Naive B cell (primary cell): ENCODE results near the gene OR13J1. TPM values are rescaled to one million over a fixed set of nuclear protein-coding genes. Genes with fewer than 3 reads are reported as not detected.
"Not testable (repeated sequence)": the region's sequence is repeated elsewhere in the genome, so short reads cannot be mapped to it uniquely, and the experiment has no call there.

Experiments
- ATAC-seq, 2 donors: fragments of 150-1000 bp; cut with Tn5 transposase; 2 replicates each; pipeline ENCODE4 v1.10.0; 2021; ENCODE audit warnings: low read depth in 2 of 2, mild to moderate bottlenecking in 2 of 2, moderate library complexity in 2 of 2
- DNase-seq: peaks from one replicate; pipeline ENCODE4 v3.0.0; 2022
- H3K27ac Mint-ChIP-seq, 6 donors: one replicate each; pipeline ENCODE4 v1.8.0; 2020 to 2022; ENCODE audit warnings: mild to moderate bottlenecking in 6 of 6, mixed read lengths in 6 of 6, moderate library complexity in 5 of 6, inconsistent platforms in 2 of 6
- H3K27me3 Mint-ChIP-seq, 3 donors: one replicate each; pipeline ENCODE4 v1.8.0; 2021 to 2022; ENCODE audit warnings: mixed read lengths in 3 of 3, mild to moderate bottlenecking in 1 of 3
- H3K36me3 Mint-ChIP-seq, 2 donors: one replicate each; pipeline ENCODE4 v1.8.0; 2020 to 2022; ENCODE audit warnings: mixed read lengths in 2 of 2, inconsistent platforms in 1 of 2, mild to moderate bottlenecking in 1 of 2
- H3K4me1 Mint-ChIP-seq, 3 donors: one replicate each; pipeline ENCODE4 v1.8.0; 2020 to 2022; ENCODE audit warnings: mixed read lengths in 3 of 3, inconsistent platforms in 1 of 3, mild to moderate bottlenecking in 1 of 3, moderate library complexity in 1 of 3
- H3K4me3 Mint-ChIP-seq, 8 donors: one replicate each; pipeline ENCODE4 v1.8.0; 2020 to 2022; ENCODE audit warnings: mild to moderate bottlenecking in 8 of 8, mixed read lengths in 8 of 8, moderate library complexity in 8 of 8, inconsistent platforms in 2 of 8
- H3K9me3 Mint-ChIP-seq, 7 donors: one replicate each; pipeline ENCODE4 v1.8.0; 2020 to 2022; ENCODE audit warnings: mixed read lengths in 7 of 7, mild to moderate bottlenecking in 5 of 7, inconsistent platforms in 2 of 7, moderate library complexity in 1 of 7
- polyA plus RNA-seq, 6 donors: library from polyadenylated mRNA; unstranded; fragments of 300-500 nt; fragmentation: Illumina TruSeq; gene quantifications; one replicate each; pipeline ENCODE4 v1.2.3, GENCODE V29; 2021; ENCODE audit warnings: low read depth in 6 of 6

Gene OR13J1
- polyA plus RNA-seq, 6 donors from 2014 or later: not detected

GRCh38 chr9:35908504-35909125, 38.4 kb upstream of the OR13J1 start:
- Mint-ChIP-seq H3K27ac (no peak overlapping the region), H3K9me3 (no peaks in the 10 kb centered on the region), H3K27me3 (peaks cover 26 to 48% (median 35%) of the 10 kb centered on the region in 3 donors), H3K4me1 (peaks cover 6 to 19% (median 17%) of the 10 kb centered on the region in 3 donors), H3K4me3 (no peak overlapping the region), H3K36me3 (no peaks in the 10 kb centered on the region)
- DNase-seq (no peak), ATAC-seq (no peak)

- Mint-ChIP-seq H3K27ac (peak overlapping the region in 1 of 6 donors; percentile 26), H3K9me3 (no peaks in the 10 kb centered on the region), H3K27me3 (peaks cover 29 to 50% (median 35%) of the 10 kb centered on the region in 3 donors), H3K4me1 (peaks cover 6 to 19% (median 17%) of the 10 kb centered on the region in 3 donors), H3K36me3 (no peaks in the 10 kb centered on the region), H3K4me3 (no peak overlapping the region)
- no peak for DNase-seq
- ATAC-seq: peak in 1 of 2 donors; percentile 48
Observed at GRCh38 chr9:35907711-35908503, 37.7 kb upstream of the OR13J1 start.

GRCh38 chr9:35906923-35907699, 36.9 kb upstream of the OR13J1 start:
- DNase-seq: no peak
- H3K27ac Mint-ChIP-seq: peak overlapping the region in 1 of 6 donors; percentile 22
- H3K4me3 Mint-ChIP-seq: no peak overlapping the region
- no peaks in the 10 kb centered on the region for H3K9me3 Mint-ChIP-seq
- H3K36me3 Mint-ChIP-seq: no peaks in the 10 kb centered on the region
- H3K4me1 Mint-ChIP-seq: peaks cover 6 to 19% (median 17%) of the 10 kb centered on the region in 3 donors
- no peak for ATAC-seq
- H3K27me3 Mint-ChIP-seq: peaks cover 31 to 57% (median 35%) of the 10 kb centered on the region in 3 donors

GRCh38 chr9:35905912-35906679, 35.9 kb upstream of the OR13J1 start, which contains the start of gene HRCT1:
TSS of gene HRCT1 (plus strand) at chr9:35906202. CDS start at chr9:35906288, 86 bp downstream.
- no peaks in the 10 kb centered on the region for H3K9me3 Mint-ChIP-seq
- DNase-seq (no peak), ATAC-seq (no peak)
- peak within 1 kb of the TSS in 2 of 6 donors; percentile 12 to 22 for H3K27ac Mint-ChIP-seq
- no peak within 1 kb of the TSS for H3K4me3 Mint-ChIP-seq
- H3K27me3 Mint-ChIP-seq: peaks cover 32 to 59% (median 39%) of the 10 kb centered on the region in 3 donors
- no peaks in the 10 kb centered on the region for H3K36me3 Mint-ChIP-seq
- peaks cover 5 to 18% (median 15%) of the 10 kb centered on the region in 3 donors for H3K4me1 Mint-ChIP-seq

- ATAC-seq (no peak), DNase-seq (no peak)
- Mint-ChIP-seq H3K4me1 (peaks cover 0 to 12% (median 10%) of the 10 kb centered on the region in 3 donors), H3K27ac (peak overlapping the region in 1 of 6 donors; percentile 12), H3K27me3 (peaks cover 31 to 56% (median 36%) of the 10 kb centered on the region in 3 donors), H3K36me3 (no peaks in the 10 kb centered on the region), H3K4me3 (no peak overlapping the region), H3K9me3 (no peaks in the 10 kb centered on the region)
Observed at GRCh38 chr9:35905051-35905781, 35.0 kb upstream of the OR13J1 start.

GRCh38 chr9:35904338-35904737, 34.1 kb upstream of the OR13J1 start:
- Mint-ChIP-seq H3K4me1 (peaks cover 0 to 12% (median 10%) of the 10 kb centered on the region in 3 donors), H3K9me3 (no peaks in the 10 kb centered on the region), H3K27ac (no peak overlapping the region), H3K4me3 (no peak overlapping the region), H3K27me3 (peaks cover 29 to 49% (median 36%) of the 10 kb centered on the region in 3 donors), H3K36me3 (no peaks in the 10 kb centered on the region)
- DNase-seq: no peak
- ATAC-seq: no peak

GRCh38 chr9:35903049-35903448, 32.8 kb upstream of the OR13J1 start:
- Mint-ChIP-seq H3K27me3 (peaks cover 28 to 40% (median 33%) of the 10 kb centered on the region in 3 donors), H3K4me1 (peaks cover 0 to under 1% (median 0%) of the 10 kb centered on the region in 3 donors), H3K36me3 (no peaks in the 10 kb centered on the region), H3K4me3 (no peak overlapping the region), H3K9me3 (no peaks in the 10 kb centered on the region), H3K27ac (peak overlapping the region in 1 of 6 donors; percentile 79)
- ATAC-seq: peak; percentile 61 to 64
- peak; percentile 38 for DNase-seq

- H3K27me3 Mint-ChIP-seq: peaks cover 23 to 33% (median 29%) of the 10 kb centered on the region in 3 donors
- DNase-seq (no peak), ATAC-seq (no peak)
- no peaks in the 10 kb centered on the region for H3K4me1 Mint-ChIP-seq
- H3K27ac Mint-ChIP-seq: no peak overlapping the region
- no peaks in the 10 kb centered on the region for H3K36me3 Mint-ChIP-seq
- H3K4me3 Mint-ChIP-seq: no peak overlapping the region
- H3K9me3 Mint-ChIP-seq: no peaks in the 10 kb centered on the region
Observed at GRCh38 chr9:35899021-35899420, 28.8 kb upstream of the OR13J1 start.

GRCh38 chr9:35898337-35898736, 28.1 kb upstream of the OR13J1 start:
- no peaks in the 10 kb centered on the region for H3K36me3 Mint-ChIP-seq
- no peak overlapping the region for H3K4me3 Mint-ChIP-seq
- no peaks in the 10 kb centered on the region for H3K4me1 Mint-ChIP-seq
- DNase-seq (no peak), ATAC-seq (no peak)
- peaks cover 28 to 36% (median 34%) of the 10 kb centered on the region in 3 donors for H3K27me3 Mint-ChIP-seq
- H3K9me3 Mint-ChIP-seq: no peaks in the 10 kb centered on the region
- no peak overlapping the region for H3K27ac Mint-ChIP-seq

GRCh38 chr9:35897376-35898099, 27.3 kb upstream of the OR13J1 start:
- not testable (repeated sequence) for H3K27ac Mint-ChIP-seq, H3K4me1 Mint-ChIP-seq, ATAC-seq, H3K36me3 Mint-ChIP-seq, DNase-seq, H3K9me3 Mint-ChIP-seq, H3K4me3 Mint-ChIP-seq
- peaks cover 28 to 35% (median 35%) of the 10 kb centered on the region in 3 donors for H3K27me3 Mint-ChIP-seq

GRCh38 chr9:35896570-35896969, 26.4 kb upstream of the OR13J1 start:
- H3K4me1 Mint-ChIP-seq: no peaks in the 10 kb centered on the region
- H3K4me3 Mint-ChIP-seq: no peak overlapping the region
- no peak for DNase-seq
- peaks cover 37 to 40% (median 39%) of the 10 kb centered on the region in 3 donors for H3K27me3 Mint-ChIP-seq
- no peak for ATAC-seq
- no peak overlapping the region for H3K27ac Mint-ChIP-seq
- no peaks in the 10 kb centered on the region for H3K9me3 Mint-ChIP-seq
- no peaks in the 10 kb centered on the region for H3K36me3 Mint-ChIP-seq

GRCh38 chr9:35892051-35892450, 21.9 kb upstream of the OR13J1 start:
- no peak overlapping the region for H3K27ac Mint-ChIP-seq
- H3K9me3 Mint-ChIP-seq: no peaks in the 10 kb centered on the region
- H3K4me1 Mint-ChIP-seq: no peaks in the 10 kb centered on the region
- ATAC-seq: no peak
- H3K27me3 Mint-ChIP-seq: peaks cover 24 to 42% (median 36%) of the 10 kb centered on the region in 3 donors
- no peaks in the 10 kb centered on the region for H3K36me3 Mint-ChIP-seq
- no peak for DNase-seq
- no peak overlapping the region for H3K4me3 Mint-ChIP-seq
